Measurements from ENCODE around the gene DNMBP. TPM values are rescaled to one million over a fixed set of nuclear protein-coding genes. Genes with fewer than 3 reads are reported as not detected.
"Not testable (repeated sequence)": the region's sequence is repeated elsewhere in the genome, so short reads cannot be mapped to it uniquely, and the experiment has no call there.

The DNMBP gene
- total and polyA plus RNA-seq, 5 donors = 5.5 to 10.0 (median 7.7) TPM

DNA sequence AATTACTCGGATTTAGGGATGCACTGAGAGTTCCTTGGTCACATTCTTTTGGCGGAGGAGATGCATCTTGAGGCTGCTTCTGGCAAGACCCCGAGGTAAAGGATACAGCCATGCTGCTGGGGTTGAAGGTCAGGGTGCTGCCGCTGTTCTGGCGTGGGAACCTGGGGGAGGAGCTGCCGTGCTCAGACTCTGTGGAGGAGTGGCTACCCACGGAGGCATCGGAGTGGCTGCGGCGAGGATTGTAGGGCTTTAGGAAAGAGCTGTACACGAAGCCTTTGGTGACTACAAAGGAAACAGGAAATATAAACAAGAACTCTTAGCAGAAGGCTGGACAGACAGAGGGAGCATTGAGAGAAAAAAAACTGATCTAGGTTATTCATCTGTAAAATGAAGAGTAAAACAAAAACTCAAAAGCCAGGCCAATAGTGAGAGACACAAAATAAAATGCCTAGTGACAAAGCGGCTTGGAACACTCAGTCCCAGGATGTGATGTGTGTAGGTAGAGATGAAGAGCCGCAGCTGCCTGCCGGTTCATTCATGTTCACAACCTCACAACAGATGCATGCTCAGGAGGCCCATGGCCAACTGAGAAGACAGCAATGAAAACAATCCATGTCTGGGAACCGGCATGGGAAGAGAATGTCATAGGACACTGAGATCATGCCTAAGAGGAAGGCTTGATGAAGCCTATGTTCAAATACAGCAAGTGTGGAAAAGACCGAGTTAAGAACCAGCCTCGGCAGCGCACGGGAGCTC, 129.5 kb downstream of the DNMBP start:
- H3K9me3 ChIP-seq (ENCODE audit: control insufficient read depth, low read length) = no peaks in the 10 kb centered on the region
- H3K27ac ChIP-seq (ENCODE audit: low read length) = no peak overlapping the region
- H3K4me1 ChIP-seq (ENCODE audit: control insufficient read depth, insufficient read depth, low read length) = no peaks in the 10 kb centered on the region
- no peaks in the 10 kb centered on the region for H3K27me3 ChIP-seq (ENCODE audit: control insufficient read depth, insufficient read depth)
- ATAC-seq (peak; percentile 49 to 89), DNase-seq (peak; percentile 48 to 73 (median 71))
- intact Hi-C loops (cut with DNase I) = no loop called here
- H3K4me3 ChIP-seq (ENCODE audit: low read length) = no peak overlapping the region
- 73% methylated on average over 19 of the region's 19 CpGs for WGBS

GRCh38 chr10:99875473-99875872, 134.3 kb downstream of the DNMBP start:
- H3K9me3 ChIP-seq (ENCODE audit: control insufficient read depth, low read length) = no peaks in the 10 kb centered on the region
- H3K4me3 ChIP-seq (ENCODE audit: low read length) = no peak overlapping the region
- WGBS = 90% methylated on average over 5 of the region's 5 CpGs
- intact Hi-C loops (cut with DNase I) = no loop called here
- H3K27ac ChIP-seq (ENCODE audit: low read length) = no peak overlapping the region
- ATAC-seq = no peak
- no peak for DNase-seq
- H3K27me3 ChIP-seq (ENCODE audit: control insufficient read depth, insufficient read depth) = no peaks in the 10 kb centered on the region
- H3K4me1 ChIP-seq (ENCODE audit: control insufficient read depth, insufficient read depth, low read length) = no peaks in the 10 kb centered on the region

- H3K4me1 ChIP-seq (ENCODE audit: control insufficient read depth, insufficient read depth, low read length) = no peaks in the 10 kb centered on the region
- WGBS = 72% methylated on average over 9 of the region's 9 CpGs
- H3K27me3 ChIP-seq (ENCODE audit: control insufficient read depth, insufficient read depth) = no peaks in the 10 kb centered on the region
- no peak for ATAC-seq
- DNase-seq = no peak
- intact Hi-C loops (cut with DNase I) = no loop called here
- no peak overlapping the region for H3K27ac ChIP-seq (ENCODE audit: low read length)
- H3K9me3 ChIP-seq (ENCODE audit: control insufficient read depth, low read length) = no peaks in the 10 kb centered on the region
- no peak overlapping the region for H3K4me3 ChIP-seq (ENCODE audit: low read length)
Measured at GRCh38 chr10:99874341-99875085, 135.2 kb downstream of the DNMBP start.

- DNase-seq (no peak), ATAC-seq (no peak)
- WGBS = 94% methylated on average over 5 of the region's 5 CpGs
- no peak overlapping the region for H3K27ac ChIP-seq (ENCODE audit: low read length)
- no peak overlapping the region for H3K4me3 ChIP-seq (ENCODE audit: low read length)
- H3K27me3 ChIP-seq (ENCODE audit: control insufficient read depth, insufficient read depth) = no peaks in the 10 kb centered on the region
- H3K4me1 ChIP-seq (ENCODE audit: control insufficient read depth, insufficient read depth, low read length) = no peaks in the 10 kb centered on the region
- no peaks in the 10 kb centered on the region for H3K9me3 ChIP-seq (ENCODE audit: control insufficient read depth, low read length)
- intact Hi-C loops (cut with DNase I) = no loop called here
Measured at GRCh38 chr10:99873846-99874245, 135.9 kb downstream of the DNMBP start.

GRCh38 chr10:99872367-99873162, 137.2 kb downstream of the DNMBP start:
- WGBS = 70% methylated on average over 5 of the region's 5 CpGs
- DNase-seq = no peak
- Histone ChIP-seq H3K4me1 (ENCODE audit: control insufficient read depth, insufficient read depth, low read length) (no peaks in the 10 kb centered on the region), H3K27ac (ENCODE audit: low read length) (no peak overlapping the region), H3K4me3 (ENCODE audit: low read length) (no peak overlapping the region), H3K9me3 (ENCODE audit: control insufficient read depth, low read length) (no peaks in the 10 kb centered on the region), H3K27me3 (ENCODE audit: control insufficient read depth, insufficient read depth) (no peaks in the 10 kb centered on the region)
- intact Hi-C loops (cut with DNase I) = no loop called here
- ATAC-seq = peak in 1 of 2 donors; percentile 26

DNA sequence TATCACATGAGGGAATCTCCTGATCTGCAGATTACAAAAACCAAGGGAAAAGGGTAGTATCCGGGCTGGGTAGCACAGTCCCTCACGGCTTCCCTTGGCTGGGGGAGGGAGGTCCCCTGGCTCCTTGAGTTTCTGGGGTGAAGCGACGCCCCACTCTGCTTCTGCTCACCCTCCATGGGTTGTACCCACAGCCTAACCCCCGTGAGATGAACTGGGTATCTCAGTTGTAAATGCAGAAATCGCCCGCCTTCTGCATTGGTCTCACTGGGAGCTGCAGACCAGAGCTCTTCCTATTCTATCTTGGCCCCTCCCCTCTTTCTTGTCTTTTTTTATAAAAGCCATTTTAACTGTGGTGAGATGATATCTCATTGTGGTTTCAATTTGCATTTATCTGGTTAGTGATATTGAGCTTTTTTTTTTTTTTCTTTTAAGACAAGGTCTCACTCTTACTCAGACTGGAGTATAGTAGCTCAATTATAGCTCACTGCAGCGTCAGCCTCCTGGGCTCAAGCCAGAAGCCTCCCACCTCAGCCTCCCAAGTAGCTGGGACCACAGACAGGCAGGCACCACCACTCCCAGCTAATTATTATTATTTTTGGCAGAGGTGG, 139.5 kb downstream of the DNMBP start:
- DNase-seq (no peak), ATAC-seq (no peak)
- WGBS = 75% methylated on average over 8 of the region's 8 CpGs
- Histone ChIP-seq H3K4me3 (ENCODE audit: low read length) (no peak overlapping the region), H3K27ac (ENCODE audit: low read length) (no peak overlapping the region), H3K9me3 (ENCODE audit: control insufficient read depth, low read length) (no peaks in the 10 kb centered on the region), H3K4me1 (ENCODE audit: control insufficient read depth, insufficient read depth, low read length) (no peaks in the 10 kb centered on the region), H3K27me3 (ENCODE audit: control insufficient read depth, insufficient read depth) (no peaks in the 10 kb centered on the region)
- intact Hi-C loops (cut with DNase I) = no loop called here

- H3K27me3 ChIP-seq (ENCODE audit: control insufficient read depth, insufficient read depth) = no peaks in the 10 kb centered on the region
- ATAC-seq = no peak
Measured at GRCh38 chr10:99869581-99870122, 140.1 kb downstream of the DNMBP start.

DNA sequence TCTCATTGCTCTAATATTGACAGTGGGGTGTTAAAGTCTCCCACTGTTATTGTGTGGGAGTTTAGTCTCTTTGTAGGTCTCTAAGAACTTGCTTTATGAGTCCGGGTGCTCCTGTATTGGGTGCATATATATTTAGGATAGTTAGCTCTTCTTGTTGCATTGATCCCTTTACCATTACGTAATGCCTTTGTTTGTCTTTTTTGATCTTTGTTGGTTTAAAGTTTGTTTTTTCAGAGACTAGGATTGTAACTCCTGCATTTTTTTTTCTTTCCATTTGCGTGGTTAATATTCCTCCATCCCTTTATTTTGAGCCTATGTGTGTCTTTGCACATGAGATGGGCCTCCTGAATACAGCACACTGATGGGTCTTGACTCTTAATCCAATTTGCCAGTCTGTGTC, 142.5 kb downstream of the DNMBP start:
- intact Hi-C loops (cut with DNase I); H3K27ac ChIP-seq (ENCODE audit: low read length); DNase-seq; ATAC-seq; H3K27me3 ChIP-seq (ENCODE audit: control insufficient read depth, insufficient read depth); H3K9me3 ChIP-seq (ENCODE audit: control insufficient read depth, low read length); H3K4me3 ChIP-seq (ENCODE audit: low read length); H3K4me1 ChIP-seq (ENCODE audit: control insufficient read depth, insufficient read depth, low read length): not testable (repeated sequence)
- 66% methylated on average over 3 of the region's 3 CpGs for WGBS

More at GRCh38 chr10:99869581-99870122, 140.1 kb downstream of the DNMBP start:
- intact Hi-C loops (cut with DNase I) = no loop called here
- no peak for DNase-seq
- Histone ChIP-seq H3K27ac (ENCODE audit: low read length) (no peak overlapping the region), H3K4me1 (ENCODE audit: control insufficient read depth, insufficient read depth, low read length) (no peaks in the 10 kb centered on the region), H3K9me3 (ENCODE audit: control insufficient read depth, low read length) (no peaks in the 10 kb centered on the region), H3K4me3 (ENCODE audit: low read length) (no peak overlapping the region)
- 65% methylated on average over 9 of the region's 9 CpGs for WGBS

DNA sequence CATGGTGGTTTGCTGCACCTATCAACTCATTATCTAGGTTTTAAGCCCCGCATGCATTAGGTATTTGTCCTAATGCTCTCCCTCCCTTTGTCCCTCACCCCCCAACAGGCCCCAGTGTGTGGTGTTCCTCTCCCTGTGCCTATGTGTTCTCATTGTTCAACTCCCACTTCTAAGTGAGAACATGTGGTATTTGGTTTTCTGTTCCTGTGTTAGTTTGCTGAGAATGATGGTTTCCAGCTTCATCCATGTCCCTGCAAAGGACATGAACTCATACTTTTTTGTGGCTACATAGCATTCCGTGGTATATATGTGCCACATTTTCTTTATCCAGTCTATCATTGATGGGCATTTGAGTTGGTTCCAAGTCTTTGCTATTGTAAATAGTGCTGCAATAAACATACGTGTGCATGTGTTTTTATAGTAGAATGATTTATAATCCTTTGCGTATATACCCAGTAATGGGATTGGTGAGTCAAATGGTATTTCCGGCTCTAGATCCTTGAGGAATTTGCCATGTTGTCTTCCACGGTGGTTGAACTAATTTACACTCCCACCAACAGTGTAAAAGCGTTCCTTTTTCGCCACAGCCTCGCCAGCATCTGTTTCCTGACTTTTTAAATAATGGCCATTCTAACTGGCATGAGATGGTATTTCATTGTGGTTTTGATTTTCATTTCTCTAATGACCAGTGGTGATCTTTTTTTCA, 146.1 kb downstream of the DNMBP start:
- H3K4me3 ChIP-seq (ENCODE audit: low read length); H3K27me3 ChIP-seq (ENCODE audit: control insufficient read depth, insufficient read depth); H3K9me3 ChIP-seq (ENCODE audit: control insufficient read depth, low read length); H3K4me1 ChIP-seq (ENCODE audit: control insufficient read depth, insufficient read depth, low read length); H3K27ac ChIP-seq (ENCODE audit: low read length); DNase-seq; ATAC-seq; intact Hi-C loops (cut with DNase I): not testable (repeated sequence)
- WGBS = 80% methylated on average over 9 of the region's 9 CpGs

GRCh38 chr10:99860466-99860865, 149.3 kb downstream of the DNMBP start:
- Histone ChIP-seq H3K27ac (ENCODE audit: low read length) (no peak overlapping the region), H3K4me1 (ENCODE audit: control insufficient read depth, insufficient read depth, low read length) (no peaks in the 10 kb centered on the region), H3K9me3 (ENCODE audit: control insufficient read depth, low read length) (no peaks in the 10 kb centered on the region), H3K4me3 (ENCODE audit: low read length) (no peak overlapping the region), H3K27me3 (ENCODE audit: control insufficient read depth, insufficient read depth) (no peaks in the 10 kb centered on the region)
- 92% methylated on average over 8 of the region's 8 CpGs for WGBS
- DNase-seq = no peak
- intact Hi-C loops (cut with DNase I) = no loop called here
- no peak for ATAC-seq
